Mesendoderm (in vitro differentiated cells): ENCODE results near the gene SP110.

Source experiments
- DNase-seq: peaks from one replicate; pipeline ENCODE4 v3.0.0; 2013
- H2AK5ac ChIP-seq: 2 replicates; pipeline ENCODE4 v1.6.1; 2013; ENCODE audit warnings: low read length, inconsistent platforms
- H2BK120ac ChIP-seq: 2 replicates; pipeline ENCODE4 v1.6.1; 2013; ENCODE audit warnings: low read depth, mild to moderate bottlenecking, low read length, moderate library complexity, mixed read lengths
- H2BK15ac ChIP-seq: replicated peaks from 2 replicates; pipeline ENCODE4 v1.6.1; 2013; ENCODE audit warnings: low read depth, mild to moderate bottlenecking, moderate library complexity
- H2BK5ac ChIP-seq: 2 replicates; pipeline ENCODE4 v1.6.1; 2013; ENCODE audit warnings: low read length, inconsistent platforms
- H3K18ac ChIP-seq: 2 replicates; pipeline ENCODE4 v1.6.1; 2013; ENCODE audit warnings: mild to moderate bottlenecking, low read length, mixed read lengths
- H3K23ac ChIP-seq: one replicate; pipeline ENCODE4 v1.6.1; 2013; ENCODE audit warnings: low read length
- H3K27ac ChIP-seq: 2 replicates; pipeline ENCODE4 v1.5.1; 2013; ENCODE audit warnings: low read depth, mild to moderate bottlenecking, inconsistent platforms, low read length, moderate library complexity
- H3K27me3 ChIP-seq: 2 replicates; pipeline ENCODE4 v1.6.1; 2013; ENCODE audit warnings: low read length, control low read depth, mild to moderate bottlenecking, inconsistent platforms; ENCODE audit not compliant: insufficient read depth, poor library complexity
- H3K36me3 ChIP-seq: 2 replicates; pipeline ENCODE4 v1.6.1; 2013; ENCODE audit warnings: low read length, inconsistent platforms; ENCODE audit not compliant: control insufficient read depth, insufficient read depth
- H3K4ac ChIP-seq: one replicate; pipeline ENCODE4 v1.6.1; 2013; ENCODE audit warnings: low read depth, mild to moderate bottlenecking, low read length, moderate library complexity
- H3K4me1 ChIP-seq: 2 replicates; pipeline ENCODE4 v1.6.1; 2013; ENCODE audit warnings: low read depth, low read length, inconsistent platforms; ENCODE audit not compliant: control insufficient read depth
- H3K4me2 ChIP-seq: 2 replicates; pipeline ENCODE4 v1.6.1; 2013; ENCODE audit warnings: low read length
- H3K4me3 ChIP-seq: 2 replicates; pipeline ENCODE4 v1.5.1; 2013; ENCODE audit warnings: mild to moderate bottlenecking, low read length
- H3K56ac ChIP-seq: one replicate; pipeline ENCODE4 v1.6.1; 2013; ENCODE audit warnings: low read length
- H3K79me1 ChIP-seq: 2 replicates; pipeline ENCODE4 v1.6.1; 2013; ENCODE audit warnings: low read length, inconsistent platforms
- H3K79me2 ChIP-seq: 2 replicates; pipeline ENCODE4 v1.6.1; 2013; ENCODE audit warnings: mild to moderate bottlenecking, low read length; ENCODE audit not compliant: control insufficient read depth, insufficient read depth
- H3K9ac ChIP-seq: 2 replicates; pipeline ENCODE4 v1.6.1; 2013; ENCODE audit warnings: low read length, inconsistent platforms
- H4K5ac ChIP-seq: one replicate; pipeline ENCODE4 v1.6.1; 2013; ENCODE audit warnings: low read length
- H4K8ac ChIP-seq: one replicate; pipeline ENCODE4 v1.6.1; 2013; ENCODE audit warnings: low read depth, mild to moderate bottlenecking, control low read depth, low read length, moderate library complexity
- WGBS: extraction: QIAGEN DNeasy Blood & Tissue Kit; methylation state at CpG from one replicate; pipeline ENCODE4 v1.1.7; 2013; ENCODE audit warnings: low lambda C conversion rate, missing lambda C conversion rate; ENCODE audit not compliant: insufficient coverage; ENCODE audit errors: extremely low coverage; 5-methylcytosine and 5-hydroxymethylcytosine counted together

Gene SP110

DNA sequence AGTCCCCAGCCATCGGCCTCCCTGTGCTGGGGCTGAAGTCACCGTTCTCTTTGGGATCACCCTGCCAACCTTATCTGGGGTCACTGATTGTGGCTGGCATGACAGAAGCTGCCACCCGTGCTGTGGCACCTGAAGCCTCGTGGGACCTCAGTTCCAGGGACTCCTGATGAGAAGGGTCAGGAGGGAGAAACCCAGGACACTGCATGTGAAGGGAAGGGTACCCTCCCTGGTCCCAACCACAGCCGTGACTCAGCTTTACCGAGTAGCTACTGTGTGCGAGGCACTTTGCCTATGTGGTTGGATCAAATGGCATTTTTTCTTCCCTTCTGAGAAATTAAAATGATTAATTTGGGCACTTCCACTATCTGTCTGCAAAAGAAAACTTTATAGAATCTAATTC lies 64.4 kb downstream of the SP110 start:
- no peaks in the 10 kb centered on the region for H3K4me1 ChIP-seq
- H3K27me3 ChIP-seq, result no peaks in the 10 kb centered on the region
- H2AK5ac ChIP-seq, result no peak overlapping the region
- no peaks in the 10 kb centered on the region for H3K79me2 ChIP-seq
- H2BK120ac ChIP-seq, result no peak overlapping the region
- H3K56ac ChIP-seq, result no peak overlapping the region
- no peak overlapping the region for H3K9ac ChIP-seq
- WGBS, result no CpG with 5 or more reads among the region's 7 CpGs
- H3K79me1 ChIP-seq, result no peaks in the 10 kb centered on the region
- H3K36me3 ChIP-seq, result no peaks in the 10 kb centered on the region
- H3K4me2 ChIP-seq, result no peak overlapping the region
- no peak overlapping the region for H3K4ac ChIP-seq
- H3K18ac ChIP-seq, result no peak overlapping the region
- no peak overlapping the region for H2BK15ac ChIP-seq
- H4K8ac ChIP-seq, result no peak overlapping the region
- H2BK5ac ChIP-seq, result no peak overlapping the region
- H3K23ac ChIP-seq, result no peak overlapping the region
- no peak overlapping the region for H3K27ac ChIP-seq
- H3K4me3 ChIP-seq, result no peak overlapping the region
- no peak for DNase-seq
- H4K5ac ChIP-seq, result no peak overlapping the region

DNA sequence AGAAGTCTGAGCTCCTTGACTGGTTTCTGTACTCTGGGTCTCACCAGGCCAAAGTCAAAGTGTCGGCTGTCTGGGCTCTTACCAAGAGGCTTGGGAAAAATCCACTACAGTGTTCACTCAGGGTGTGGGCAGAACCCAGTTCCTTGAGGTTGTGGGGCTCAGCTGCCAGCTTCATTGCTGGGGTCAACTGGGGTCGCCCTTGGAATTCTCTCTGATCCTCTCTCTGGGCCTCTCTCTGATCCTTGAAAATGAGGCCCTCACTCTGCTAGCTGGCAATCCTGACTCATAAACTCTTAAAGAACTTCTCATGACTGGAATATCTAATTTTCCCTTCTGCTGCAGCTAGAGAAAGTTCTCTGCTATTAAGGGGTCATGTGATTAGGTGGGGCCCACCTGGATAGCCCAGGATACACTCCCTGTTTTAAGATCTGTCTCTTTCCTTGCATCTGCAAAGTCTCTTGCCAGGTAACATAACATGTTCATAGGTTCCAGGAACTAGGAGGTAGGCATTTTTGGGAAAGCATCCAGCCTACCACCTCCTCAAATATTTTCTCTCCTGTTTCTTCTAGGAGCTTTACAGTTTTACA lies 66.3 kb downstream of the SP110 start:
- Histone ChIP-seq H3K56ac (no peak overlapping the region), H2AK5ac (no peak overlapping the region)
- no CpG with 5 or more reads among the region's 2 CpGs for WGBS

DNA sequence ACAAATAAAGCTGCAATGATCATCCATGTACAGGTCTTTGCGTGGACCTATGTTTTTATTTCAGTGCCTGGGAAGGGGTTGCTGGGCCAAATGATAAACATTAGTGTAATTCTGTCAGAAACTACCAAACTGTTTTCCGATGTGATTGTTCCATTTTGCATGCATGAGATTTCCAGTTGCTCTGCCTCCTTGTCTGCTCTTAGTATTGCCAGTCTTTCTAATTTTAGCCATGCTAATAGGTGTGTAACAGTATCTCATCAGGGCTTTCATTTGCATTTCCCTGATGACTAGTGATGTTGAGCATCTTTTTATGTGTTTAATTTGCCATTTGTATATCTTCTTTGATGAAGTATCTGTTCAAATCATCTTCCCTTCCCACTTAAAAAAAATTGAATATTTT lies 67.5 kb downstream of the SP110 start:
- no peak overlapping the region for H3K23ac ChIP-seq
- no peak overlapping the region for H2BK15ac ChIP-seq
- no peak overlapping the region for H3K27ac ChIP-seq
- H3K4ac ChIP-seq, result no peak overlapping the region
- H4K8ac ChIP-seq, result no peak overlapping the region
- H3K79me2 ChIP-seq, result no peaks in the 10 kb centered on the region
- no peak overlapping the region for H3K18ac ChIP-seq
- no peaks in the 10 kb centered on the region for H3K4me1 ChIP-seq
- H3K9ac ChIP-seq, result no peak overlapping the region
- H2BK120ac ChIP-seq, result no peak overlapping the region
- H3K79me1 ChIP-seq, result no peaks in the 10 kb centered on the region
- no peaks in the 10 kb centered on the region for H3K36me3 ChIP-seq
- H3K27me3 ChIP-seq, result no peaks in the 10 kb centered on the region
- no peak overlapping the region for H3K56ac ChIP-seq
- H3K4me3 ChIP-seq, result no peak overlapping the region
- DNase-seq, result no peak
- H4K5ac ChIP-seq, result no peak overlapping the region
- WGBS, result no CpG with 5 or more reads among the region's 2 CpGs
- H3K4me2 ChIP-seq, result no peak overlapping the region
- H2BK5ac ChIP-seq, result no peak overlapping the region
- H2AK5ac ChIP-seq, result no peak overlapping the region

More for the DNA sequence above, 66.3 kb downstream of the SP110 start:
- H3K36me3 ChIP-seq, result no peaks in the 10 kb centered on the region
- no peak for DNase-seq
- no peaks in the 10 kb centered on the region for H3K4me1 ChIP-seq
- no peaks in the 10 kb centered on the region for H3K79me1 ChIP-seq
- no peak overlapping the region for H4K8ac ChIP-seq
- H2BK120ac ChIP-seq, result no peak overlapping the region
- H3K4me2 ChIP-seq, result no peak overlapping the region
- no peak overlapping the region for H3K4me3 ChIP-seq
- H3K79me2 ChIP-seq, result no peaks in the 10 kb centered on the region
- H3K9ac ChIP-seq, result no peak overlapping the region
- H2BK5ac ChIP-seq, result no peak overlapping the region
- H2BK15ac ChIP-seq, result no peak overlapping the region
- no peak overlapping the region for H3K27ac ChIP-seq
- H3K18ac ChIP-seq, result no peak overlapping the region
- no peak overlapping the region for H3K4ac ChIP-seq
- no peaks in the 10 kb centered on the region for H3K27me3 ChIP-seq
- no peak overlapping the region for H4K5ac ChIP-seq
- no peak overlapping the region for H3K23ac ChIP-seq

GRCh38 chr2:230144355-230144754 lies 75.4 kb downstream of the SP110 start:
- H3K36me3 ChIP-seq, result no peaks in the 10 kb centered on the region
- no peak overlapping the region for H3K23ac ChIP-seq
- H2BK120ac ChIP-seq, result no peak overlapping the region
- no peaks in the 10 kb centered on the region for H3K4me1 ChIP-seq
- WGBS, result no CpG with 5 or more reads among the region's 1 CpG
- H2BK5ac ChIP-seq, result no peak overlapping the region
- H3K4me2 ChIP-seq, result no peak overlapping the region
- H3K4me3 ChIP-seq, result no peak overlapping the region
- no peak overlapping the region for H4K8ac ChIP-seq
- H3K56ac ChIP-seq, result no peak overlapping the region
- no peak overlapping the region for H3K4ac ChIP-seq
- H3K18ac ChIP-seq, result no peak overlapping the region
- no peak for DNase-seq
- no peak overlapping the region for H3K27ac ChIP-seq
- H2AK5ac ChIP-seq, result no peak overlapping the region
- H3K27me3 ChIP-seq, result no peaks in the 10 kb centered on the region
- no peaks in the 10 kb centered on the region for H3K79me1 ChIP-seq
- H3K79me2 ChIP-seq, result no peaks in the 10 kb centered on the region
- no peak overlapping the region for H3K9ac ChIP-seq
- H2BK15ac ChIP-seq, result no peak overlapping the region
- H4K5ac ChIP-seq, result no peak overlapping the region

- DNase-seq, result peak; percentile 37
Measured at GRCh38 chr2:230140667-230141066, 79.1 kb downstream of the SP110 start.

GRCh38 chr2:230137902-230138539 lies 81.8 kb downstream of the SP110 start:
- Histone ChIP-seq H2BK5ac (no peak overlapping the region), H3K18ac (no peak overlapping the region), H2BK120ac (no peak overlapping the region), H3K4me1 (no peaks in the 10 kb centered on the region), H2BK15ac (no peak overlapping the region), H4K8ac (no peak overlapping the region), H3K79me2 (no peaks in the 10 kb centered on the region), H3K79me1 (no peaks in the 10 kb centered on the region), H3K23ac (no peak overlapping the region), H2AK5ac (no peak overlapping the region), H3K4me2 (no peak overlapping the region), H3K56ac (no peak overlapping the region), H3K27ac (no peak overlapping the region), H3K9ac (no peak overlapping the region), H3K4ac (no peak overlapping the region), H3K4me3 (no peak overlapping the region), H3K36me3 (no peaks in the 10 kb centered on the region), H4K5ac (no peak overlapping the region), H3K27me3 (no peaks in the 10 kb centered on the region)
- no CpG with 5 or more reads among the region's 1 CpG for WGBS
- no peak for DNase-seq

More at GRCh38 chr2:230140667-230141066, 79.1 kb downstream of the SP110 start:
- Histone ChIP-seq H4K5ac (no peak overlapping the region), H3K27ac (no peak overlapping the region), H2BK15ac (no peak overlapping the region), H3K9ac (no peak overlapping the region), H2BK5ac (no peak overlapping the region), H3K18ac (no peak overlapping the region), H3K79me1 (no peaks in the 10 kb centered on the region), H3K4me3 (no peak overlapping the region), H3K4ac (no peak overlapping the region), H3K23ac (no peak overlapping the region), H4K8ac (no peak overlapping the region), H2AK5ac (no peak overlapping the region), H3K4me1 (no peaks in the 10 kb centered on the region), H3K36me3 (no peaks in the 10 kb centered on the region), H3K4me2 (no peak overlapping the region), H2BK120ac (no peak overlapping the region), H3K79me2 (no peaks in the 10 kb centered on the region), H3K56ac (no peak overlapping the region), H3K27me3 (no peaks in the 10 kb centered on the region)
- no CpG with 5 or more reads among the region's 3 CpGs for WGBS
